Stimulated activated CD4-positive, alpha-beta T cell treated with anti-CD3 and anti-CD28 coated beads, Interleukin-12 subunit alpha, Interleukin-12 subunit beta, amount 100 ng/mL, for 24 hours (primary cell): Measurements from ENCODE around the gene C2.
"Not testable (repeated sequence)": the region's sequence is repeated elsewhere in the genome, so short reads cannot be mapped to it uniquely, and the experiment has no call there.

Source experiments
- DNase-seq, 2 experiments: peaks; one replicate each; pipeline ENCODE4 v3.0.0-alpha.2; 2020; ENCODE audit warnings: low read depth in 2 of 2

C2 gene

GRCh38 chr6:31927863-31928671 is 550 bp downstream of the C2 start:
- no peak for DNase-seq

GRCh38 chr6:31928672-31928939 is 1.1 kb downstream of the C2 start:
- DNase-seq = no peak

GRCh38 chr6:31930962-31931361 is 3.4 kb downstream of the C2 start:
- DNase-seq = no peak

- not testable (repeated sequence) for DNase-seq
Measured at GRCh38 chr6:31932137-31932536, 4.6 kb downstream of the C2 start.

GRCh38 chr6:31933537-31933936 is 6.0 kb downstream of the C2 start:
- no peak for DNase-seq

- DNase-seq = no peak
Measured at GRCh38 chr6:31935021-31935420, 7.5 kb downstream of the C2 start.

- DNase-seq = no peak
Measured at GRCh38 chr6:31935823-31936222, 8.3 kb downstream of the C2 start.

- DNase-seq = no peak
Measured at GRCh38 chr6:31940256-31940664, 12.7 kb downstream of the C2 start.

- DNase-seq = no peak
Measured at GRCh38 chr6:31943742-31944141, 16.2 kb downstream of the C2 start.

- no peak for DNase-seq
Measured at GRCh38 chr6:31945154-31945506, 17.6 kb downstream of the C2 start.

GRCh38 chr6:31945507-31946369 is 18.2 kb downstream of the C2 start, which contains the start of gene CFB:
CFB (plus strand) TSS chr6:31946095; CDS start chr6:31946222, 127 bp downstream.
- DNase-seq = no peak

GRCh38 chr6:31946370-31946885 is 18.9 kb downstream of the C2 start:
- no peak for DNase-seq

GRCh38 chr6:31947070-31947675 is 19.7 kb downstream of the C2 start:
- no peak for DNase-seq

GRCh38 chr6:31947864-31948263 is 20.3 kb downstream of the C2 start:
- no peak for DNase-seq

GRCh38 chr6:31948306-31948705 is 20.8 kb downstream of the C2 start:
- no peak for DNase-seq

- DNase-seq = no peak
Measured at GRCh38 chr6:31948753-31949413, 21.4 kb downstream of the C2 start.

- no peak for DNase-seq
Measured at GRCh38 chr6:31949926-31950548, 22.5 kb downstream of the C2 start.

GRCh38 chr6:31952140-31952805 is 24.8 kb downstream of the C2 start:
- peak in 1 of 2 experiments; percentile 17 for DNase-seq

- no peak for DNase-seq
Measured at GRCh38 chr6:31952890-31953289, 25.4 kb downstream of the C2 start.

GRCh38 chr6:31954511-31954910 is 27.0 kb downstream of the C2 start:
- DNase-seq = no peak

- DNase-seq = no peak
Measured at GRCh38 chr6:31956796-31957195, 29.3 kb downstream of the C2 start.
